ENCODE measurements around the gene HSP90AB1.
A peak's percentile ranks its signal among the peaks of the same experiment; 100 is the strongest.

Gene HSP90AB1

DNA sequence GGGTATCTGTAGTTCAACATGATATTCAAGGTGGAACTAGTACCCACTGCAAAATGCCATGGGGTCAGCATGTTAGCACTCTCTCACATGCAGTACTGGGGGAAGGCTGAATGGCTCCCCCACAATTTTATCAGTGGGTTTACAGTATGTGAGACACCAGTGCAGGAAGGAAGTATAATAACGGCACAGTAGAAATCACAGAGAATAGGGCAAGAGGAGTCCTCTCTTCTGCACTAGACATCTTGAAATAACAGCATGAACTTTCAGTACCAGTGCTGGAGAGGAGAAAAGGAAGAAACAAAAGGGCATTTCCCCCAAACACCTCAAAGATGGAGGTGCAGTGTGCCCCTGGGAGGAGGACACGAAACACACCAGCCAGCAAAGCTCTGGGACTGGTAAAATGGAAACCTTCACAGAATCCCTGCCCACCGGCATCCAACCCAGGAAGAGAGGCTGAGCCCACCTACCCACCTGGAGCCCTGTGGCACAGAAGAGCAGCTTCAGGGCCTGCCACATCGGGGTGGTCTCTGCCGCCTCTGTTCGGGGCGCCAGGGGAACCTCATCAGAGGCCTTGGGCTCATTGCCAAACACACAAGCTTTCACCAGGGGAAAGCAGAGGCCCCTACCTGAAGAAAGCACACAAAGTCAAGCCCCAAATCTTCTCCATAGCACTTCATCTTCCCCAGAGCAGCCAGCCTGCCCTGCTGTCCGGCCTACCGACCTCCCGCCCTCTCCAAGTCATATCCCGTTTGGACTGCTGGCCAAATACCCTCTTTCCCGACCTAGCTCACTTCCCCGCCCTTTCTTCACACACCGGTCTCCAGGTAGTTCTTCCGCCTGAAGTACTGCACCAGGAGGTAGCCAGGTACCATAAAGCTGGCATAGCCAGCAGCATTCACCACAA is 9.2 kb downstream of the HSP90AB1 start:
- DNase-seq, result peak; percentile 66

DNA sequence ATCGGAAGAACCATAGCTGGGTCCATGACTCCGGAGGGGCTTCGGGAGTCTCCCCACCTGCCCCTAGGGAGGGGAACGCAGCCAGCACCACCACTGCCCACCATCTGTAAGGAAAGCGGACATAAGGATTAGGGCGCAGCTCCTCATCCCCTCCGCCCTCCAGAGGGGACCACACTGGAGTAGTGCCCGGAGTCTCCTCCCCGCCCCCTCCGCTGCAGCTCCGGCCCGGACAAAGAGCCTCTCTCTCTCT is 9.8 kb downstream of the HSP90AB1 start:
- no peak for DNase-seq

DNA sequence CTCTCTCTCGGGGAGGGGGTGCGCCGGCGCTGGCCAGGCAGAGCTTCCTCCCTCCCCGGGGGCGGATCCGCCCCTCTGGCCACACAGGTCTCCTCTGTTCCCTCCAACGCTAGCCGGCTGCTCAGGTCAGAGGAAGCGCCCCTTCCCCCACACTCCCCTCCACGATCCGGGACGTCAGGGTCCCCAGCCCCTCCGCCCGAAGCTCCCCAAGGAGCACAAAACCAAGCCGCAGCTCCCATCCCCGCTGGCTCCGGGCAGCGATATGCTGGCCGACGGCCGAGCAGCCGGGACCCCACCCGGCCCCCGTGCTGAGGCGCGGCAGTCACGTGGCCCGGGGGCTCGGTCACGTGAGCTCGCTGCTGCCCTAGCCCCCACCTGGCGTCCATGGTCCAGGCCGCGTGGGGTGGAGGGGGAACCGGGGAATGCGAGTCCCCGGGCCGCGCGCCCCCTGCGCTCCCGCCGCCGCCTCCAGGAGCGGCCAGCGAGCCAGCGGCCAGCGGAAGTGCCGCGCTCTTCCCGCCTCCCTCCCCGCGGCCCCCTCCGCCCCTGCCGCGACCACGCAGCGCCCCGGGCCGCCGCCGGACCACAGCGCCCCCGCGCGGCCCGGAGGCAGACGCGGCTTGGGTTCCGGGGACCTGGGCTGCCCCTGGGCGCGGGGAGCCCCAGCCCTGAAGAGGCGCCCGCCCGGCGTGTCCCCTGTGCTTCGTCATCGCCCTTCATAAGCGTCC is 10.3 kb downstream of the HSP90AB1 start, which contains the start of gene SLC35B2:
SLC35B2 (minus strand) TSS at position 504 of the 728 bp plus-strand sequence; CDS start at position 386, 118 bp downstream.
- peak; percentile 77 for DNase-seq

DNA sequence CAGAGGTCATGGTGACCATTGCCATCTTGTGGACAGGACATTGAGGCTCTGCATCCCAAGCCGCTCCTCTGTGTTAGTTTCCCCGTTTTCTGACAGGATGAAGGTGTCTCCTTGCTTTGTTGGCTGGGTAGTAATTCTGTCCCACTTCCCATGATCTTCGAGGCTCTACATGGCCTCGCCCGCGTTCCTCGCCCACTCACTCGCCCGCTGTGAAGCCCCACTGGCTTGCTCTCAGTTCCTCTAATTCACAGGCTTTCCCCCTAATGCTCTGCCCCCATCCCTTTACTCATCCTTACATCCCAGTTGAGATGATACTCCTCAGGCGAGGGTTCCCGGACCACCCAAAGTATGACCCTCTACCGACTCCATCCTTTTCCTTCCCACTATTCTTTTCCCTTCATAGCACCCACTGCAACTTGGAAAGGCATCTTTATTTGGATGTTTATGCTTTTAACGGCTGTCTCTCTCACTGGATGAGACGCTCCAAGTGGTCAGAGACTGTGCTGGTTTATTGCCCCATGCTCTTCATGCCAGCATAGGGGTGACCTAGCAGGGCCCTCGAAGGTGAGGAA is 10.9 kb downstream of the HSP90AB1 start:
- DNase-seq, result no peak

DNA sequence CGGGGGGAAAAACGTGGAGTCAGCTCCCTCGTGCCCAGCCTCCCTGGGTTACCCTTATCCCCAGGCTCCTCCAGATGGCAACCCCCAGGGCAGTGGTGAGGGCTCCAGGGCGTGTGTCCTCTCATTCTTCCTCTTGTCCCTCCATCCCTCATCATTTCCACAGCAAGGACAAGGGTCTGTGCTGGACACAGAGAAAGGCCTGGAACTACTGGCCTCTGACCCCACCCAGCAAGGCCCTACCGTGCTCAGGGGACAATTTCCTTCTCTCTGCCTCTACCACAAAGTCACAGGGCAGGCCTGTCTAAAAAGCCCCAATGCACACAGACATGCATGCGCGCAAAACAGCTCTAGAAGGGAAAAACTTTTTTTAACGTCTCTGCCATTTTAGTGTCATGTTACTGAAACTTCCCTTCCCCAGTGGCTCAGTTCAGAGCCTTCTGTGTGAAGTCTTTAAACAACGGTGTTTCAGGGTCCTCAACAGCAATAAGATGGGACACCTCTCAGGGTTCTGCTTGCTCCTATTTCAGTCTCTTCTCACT is 11.5 kb downstream of the HSP90AB1 start:
- DNase-seq, result no peak

DNA sequence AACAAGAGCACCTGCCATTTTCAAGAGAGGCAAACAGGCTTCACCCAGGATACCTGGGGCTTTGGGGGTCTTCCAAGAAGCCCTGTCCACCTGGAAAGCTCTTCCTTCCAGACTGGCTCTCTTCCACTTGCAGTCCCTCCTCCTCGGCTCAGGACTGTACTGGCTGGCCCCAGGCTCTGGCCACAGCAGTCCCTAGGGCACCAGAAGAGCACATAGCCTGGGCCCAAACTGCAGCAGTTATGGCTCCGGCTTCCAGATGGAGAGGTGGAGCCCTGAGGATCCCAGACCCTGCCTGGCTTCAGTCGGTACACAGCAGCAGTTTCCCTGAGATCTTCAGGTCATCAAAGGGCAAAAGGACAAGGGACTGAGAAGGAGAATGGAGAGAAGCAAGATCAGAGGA is 12.0 kb downstream of the HSP90AB1 start:
- DNase-seq, result no peak

DNA sequence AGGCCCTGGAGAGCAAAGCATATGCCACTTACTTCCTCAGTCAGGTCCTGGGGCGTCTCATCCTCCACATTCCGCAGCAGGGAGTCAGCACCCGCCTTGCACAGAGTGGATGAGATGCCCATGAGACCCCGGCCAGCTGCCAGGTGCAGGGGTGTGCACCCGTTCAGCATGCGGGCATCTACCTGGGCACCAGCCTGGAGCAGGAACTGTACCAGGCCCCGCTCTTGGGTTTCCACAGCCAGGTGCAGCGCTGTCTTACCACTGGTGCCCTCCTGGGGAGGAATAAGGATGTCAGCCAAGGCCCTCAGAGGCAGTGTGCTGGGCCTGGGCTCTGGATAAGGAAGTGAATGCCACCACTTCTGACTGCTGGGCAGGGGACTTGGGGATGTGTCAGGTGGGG is 13.1 kb downstream of the HSP90AB1 start:
- DNase-seq, result no peak

DNA sequence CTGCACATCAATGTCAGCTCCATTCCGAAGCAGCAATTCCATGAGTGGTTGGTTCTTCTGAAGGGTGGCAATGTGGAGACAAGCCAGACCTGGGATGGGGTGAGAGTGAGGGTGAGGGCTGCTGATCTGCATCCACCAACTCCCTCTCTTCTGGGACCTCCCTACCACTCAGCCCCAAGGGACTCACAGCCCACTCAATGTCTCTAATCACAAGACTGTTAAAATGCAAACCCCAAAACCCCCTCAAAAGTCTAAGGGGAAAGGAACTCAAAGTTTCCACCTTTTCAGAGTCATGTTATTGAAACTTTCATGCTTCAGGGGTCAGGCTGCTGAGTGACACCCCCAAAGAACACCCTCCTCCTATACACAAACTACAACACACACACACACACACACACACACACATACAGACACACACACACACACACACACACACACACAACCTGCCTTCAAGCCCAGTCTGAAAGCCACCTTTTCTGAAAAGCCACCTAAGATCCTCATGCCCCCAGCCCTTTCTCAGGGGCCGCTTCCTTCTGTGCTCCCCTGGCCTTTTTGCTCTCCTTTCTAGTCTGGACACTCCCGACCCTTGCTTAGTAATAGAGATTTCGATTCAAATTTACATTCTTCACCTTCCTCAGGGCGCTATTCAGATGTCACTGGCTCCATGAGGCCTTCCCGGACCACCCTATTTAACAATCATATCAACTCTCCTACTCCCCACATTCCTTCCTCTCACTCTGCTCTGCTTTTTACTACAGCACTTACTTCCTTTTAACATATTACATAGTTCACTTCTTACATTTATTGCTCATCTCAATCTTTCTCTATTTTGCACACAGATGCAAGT is 13.8 kb downstream of the HSP90AB1 start:
- DNase-seq, result no peak

DNA sequence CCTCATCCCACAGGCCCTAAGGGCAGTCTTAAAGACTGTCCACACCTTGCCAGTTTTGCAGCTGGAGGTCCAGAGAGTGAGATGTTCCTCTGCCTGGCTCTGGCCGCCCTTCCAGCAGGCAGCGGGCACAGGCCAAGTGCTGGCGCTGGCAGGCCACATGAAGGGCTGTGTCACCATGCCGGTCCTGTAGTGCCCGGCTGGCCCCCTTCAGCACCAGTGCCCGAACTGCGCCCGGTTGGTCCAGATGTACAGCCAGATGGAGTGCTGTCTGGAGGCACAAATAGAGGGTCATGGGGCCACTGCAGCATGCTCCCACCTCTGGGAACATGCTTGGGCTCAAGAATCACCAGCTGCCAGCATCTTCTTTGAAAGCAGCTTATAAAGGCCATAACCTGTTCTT is 14.7 kb downstream of the HSP90AB1 start:
- no peak for DNase-seq

DNA sequence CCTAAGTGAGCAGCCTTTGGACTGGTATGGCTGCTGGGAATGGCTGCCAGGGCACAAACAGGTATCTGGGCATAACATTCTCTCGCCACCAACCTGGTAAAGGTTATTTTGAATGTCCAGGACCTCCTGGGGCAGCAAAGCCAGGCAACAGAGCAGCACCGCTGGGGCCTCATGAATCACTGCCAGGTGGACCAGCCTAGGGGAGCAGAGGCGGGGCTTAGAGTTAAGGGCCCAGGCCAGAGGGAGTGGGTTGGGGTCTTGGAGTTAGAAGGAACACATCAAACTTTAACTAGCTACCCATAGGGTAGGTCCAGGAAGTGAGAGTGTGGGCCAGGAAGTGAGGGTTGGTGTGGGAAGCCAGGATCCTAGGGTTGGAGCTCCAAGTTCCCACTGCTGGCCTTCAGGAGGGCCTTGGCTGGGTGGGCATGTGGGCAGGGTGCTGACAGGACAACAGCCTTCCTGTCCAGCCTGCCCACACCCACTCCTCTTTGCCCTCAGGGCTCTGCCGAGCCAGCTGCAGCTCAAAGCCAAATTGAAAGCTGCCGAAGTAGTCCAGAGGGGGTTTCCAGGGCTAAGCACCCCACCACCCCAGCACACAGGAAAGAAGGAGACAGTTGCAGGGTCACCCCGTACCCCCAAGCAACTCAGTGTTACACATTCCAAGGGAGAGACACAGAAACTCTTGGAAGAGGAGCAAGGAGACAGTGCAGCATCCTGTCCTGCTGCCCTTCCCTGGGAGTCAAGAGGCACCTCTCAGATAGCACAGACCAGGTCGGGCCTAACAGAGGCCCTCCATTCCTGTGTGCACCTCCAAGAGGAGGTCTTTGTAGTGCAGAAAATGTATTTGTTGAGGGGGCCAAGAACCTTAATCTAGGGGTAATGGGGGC is 15.8 kb downstream of the HSP90AB1 start:
- no peak for DNase-seq

DNA sequence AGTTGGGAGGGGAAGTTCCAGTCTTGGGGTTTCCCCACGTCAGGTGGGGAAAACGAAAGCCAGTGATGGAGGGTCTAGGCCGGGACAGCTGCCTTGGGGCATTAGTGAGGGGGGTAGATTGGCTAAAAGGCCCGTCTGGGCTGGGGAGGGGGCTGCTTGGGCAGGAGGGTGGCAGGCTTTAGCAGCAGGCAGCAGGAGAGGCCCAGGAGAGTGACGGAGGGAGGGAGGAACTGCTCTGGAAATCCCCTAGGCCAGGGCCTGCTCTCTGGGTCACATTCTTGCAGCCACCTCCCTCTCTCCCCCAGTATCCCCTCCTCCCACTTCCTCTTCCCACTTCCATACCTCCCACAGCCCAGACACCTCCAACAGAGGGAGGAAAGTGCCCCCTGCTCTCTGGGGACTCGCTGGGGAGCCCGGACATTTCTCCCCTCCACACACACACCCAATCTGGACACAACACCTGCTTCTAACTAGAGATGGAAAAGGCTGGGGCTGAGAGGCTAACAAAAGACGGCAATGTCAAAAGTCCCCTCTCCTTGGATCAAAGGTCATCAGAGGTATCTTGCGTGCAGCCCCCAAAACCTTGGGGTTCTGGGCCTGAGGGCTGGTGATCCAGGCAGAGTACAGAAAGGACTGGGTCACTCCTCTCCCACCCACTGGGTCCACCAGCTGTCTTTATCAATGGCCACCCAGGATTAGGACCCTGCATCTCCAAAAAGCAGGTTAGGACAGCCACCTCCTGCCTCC is 16.6 kb downstream of the HSP90AB1 start:
- no peak for DNase-seq

DNA sequence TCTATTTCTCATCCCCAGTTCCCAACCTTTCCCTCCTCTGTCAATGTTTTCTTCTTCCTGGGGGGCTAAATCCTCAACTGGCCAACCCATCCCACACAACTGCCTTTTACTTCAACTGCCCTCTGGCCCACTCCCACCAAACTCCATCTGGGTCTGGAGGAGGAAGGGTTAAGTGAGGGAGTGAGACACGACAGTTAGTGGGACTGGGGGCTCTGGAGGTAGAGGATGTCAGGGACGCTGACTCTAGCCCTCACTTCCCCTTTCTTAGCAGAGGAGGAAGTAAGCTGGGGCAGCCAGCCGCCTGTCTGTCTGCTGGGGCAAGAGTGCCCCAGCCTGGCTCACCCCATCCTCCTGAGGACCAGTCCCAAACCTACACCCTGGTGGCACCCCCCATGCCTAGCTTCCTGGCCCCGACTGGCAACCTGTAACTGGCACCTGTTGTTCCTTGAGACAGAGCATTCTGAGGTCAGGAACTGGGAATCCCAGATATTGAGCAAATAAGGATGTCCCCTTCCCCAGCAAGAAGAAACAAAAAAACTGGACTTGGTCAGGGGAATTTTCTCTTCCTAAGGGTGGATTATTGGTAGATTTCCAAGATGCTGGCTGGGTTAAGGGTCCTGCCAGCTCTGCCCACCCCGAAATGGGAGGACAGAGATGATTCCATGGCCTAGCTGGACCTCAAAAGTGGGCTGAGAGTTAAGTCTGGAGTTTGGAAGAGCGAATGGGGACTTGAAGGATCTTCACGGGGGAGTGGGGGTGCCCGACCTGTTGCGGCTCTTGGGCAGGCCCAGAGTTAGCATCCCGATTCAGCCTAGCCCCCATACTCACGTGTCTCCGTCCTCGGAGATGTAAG is 17.5 kb downstream of the HSP90AB1 start:
- no peak for DNase-seq

DNA sequence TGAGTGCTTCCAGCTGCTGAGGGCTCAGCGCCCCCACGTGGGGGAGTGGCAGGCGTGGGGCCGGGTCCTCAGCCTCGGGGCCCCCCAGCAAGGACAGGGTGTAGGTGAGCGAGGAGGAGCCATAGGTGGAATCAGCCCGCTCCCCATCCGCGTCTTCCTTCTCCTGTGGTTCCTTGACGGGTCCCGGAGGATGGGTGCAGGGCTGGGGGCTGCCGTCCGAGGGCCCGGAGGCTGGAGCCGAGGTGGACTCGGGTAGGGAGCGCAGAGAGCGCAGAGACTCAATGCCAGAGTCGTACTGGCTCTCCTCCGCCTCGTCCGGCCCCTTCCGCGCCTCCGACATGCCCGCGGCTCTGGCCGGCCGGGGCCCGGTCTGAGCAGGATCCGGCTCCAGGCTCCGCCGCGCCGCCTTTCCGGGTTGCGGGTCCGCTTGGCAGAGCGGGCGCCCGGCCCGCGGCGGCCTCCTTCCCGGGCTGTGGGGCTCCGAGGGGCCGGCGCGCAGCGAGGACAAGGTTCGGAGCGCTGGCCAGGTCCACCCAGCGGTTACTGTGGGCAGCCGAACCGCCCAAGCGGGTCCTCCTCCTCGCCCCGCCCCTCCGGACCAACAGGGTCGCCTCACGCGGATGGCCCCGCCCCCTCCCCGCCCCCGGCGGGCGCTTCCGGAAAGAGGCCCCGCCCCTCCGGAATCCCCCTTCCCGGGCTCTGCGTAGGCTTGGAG is 18.3 kb downstream of the HSP90AB1 start, which contains the start of gene NFKBIE:
NFKBIE (minus strand) TSS at position 545 of the 715 bp plus-strand sequence; CDS start at position 340, 205 bp downstream.
- DNase-seq, result peak; percentile 82

DNA sequence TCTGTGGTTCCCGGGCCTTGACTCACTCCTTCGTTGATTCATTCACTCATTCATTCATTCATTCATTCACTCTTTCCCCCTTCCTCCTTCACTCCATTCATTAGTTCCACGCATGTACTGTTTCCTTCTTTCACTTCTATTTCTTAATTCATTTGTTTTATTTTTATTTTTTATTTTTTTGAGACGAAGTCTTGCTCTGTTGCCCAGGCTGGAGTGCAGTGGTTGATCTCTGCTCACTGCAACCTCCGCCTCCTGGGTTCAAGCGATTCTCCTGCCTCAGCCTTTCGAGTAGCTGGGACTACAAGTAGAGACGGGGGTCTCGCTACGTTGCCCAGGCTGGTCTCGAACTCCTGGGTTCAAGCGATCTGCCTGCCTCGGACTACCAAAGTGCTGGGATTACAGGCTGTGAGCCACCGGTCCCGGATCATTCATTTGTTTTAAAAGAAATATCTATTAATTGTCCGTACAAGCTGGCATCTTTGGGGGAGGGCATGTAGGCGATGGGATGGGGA is 18.9 kb downstream of the HSP90AB1 start:
- no peak for DNase-seq

DNA sequence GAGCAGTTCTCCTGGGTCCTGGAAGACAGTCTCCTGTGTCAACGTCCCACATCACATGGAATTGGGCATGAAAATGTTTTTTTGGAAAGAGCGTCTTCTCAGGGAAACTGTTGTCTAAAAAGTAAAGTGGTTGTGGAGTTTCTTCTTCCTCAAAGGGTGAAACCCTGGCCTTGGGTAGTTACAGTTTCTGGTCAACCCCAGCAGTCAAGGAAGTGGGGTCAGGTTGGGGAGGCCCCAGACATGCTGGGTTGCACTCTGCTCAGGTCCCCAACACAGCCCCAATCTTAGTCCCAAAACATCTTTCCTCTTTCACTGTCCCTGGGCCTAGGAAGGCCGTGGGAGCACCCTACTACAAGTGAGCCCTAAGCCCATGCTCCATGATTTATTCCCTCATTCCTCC is 19.4 kb downstream of the HSP90AB1 start:
- no peak for DNase-seq

DNA sequence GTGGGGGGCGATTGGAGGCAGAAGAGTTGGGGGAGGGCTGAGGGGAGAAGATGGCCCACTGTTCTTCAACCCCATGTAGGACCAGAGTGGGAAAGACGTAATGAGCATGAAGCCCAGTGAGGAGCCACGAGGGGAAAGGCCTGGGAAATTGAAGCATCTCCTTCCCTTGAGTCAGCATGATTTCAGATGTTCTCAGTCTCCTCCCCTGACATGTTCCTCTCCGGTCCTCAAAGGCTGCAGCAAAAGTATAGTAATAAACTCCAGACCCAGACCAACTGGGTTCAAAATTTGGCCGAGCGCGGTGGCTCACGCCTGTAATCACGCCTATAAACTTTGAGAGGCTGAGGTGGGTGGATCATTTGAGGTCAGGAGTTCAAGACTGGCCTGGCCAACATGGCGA is 20.4 kb downstream of the HSP90AB1 start:
- no peak for DNase-seq

DNA sequence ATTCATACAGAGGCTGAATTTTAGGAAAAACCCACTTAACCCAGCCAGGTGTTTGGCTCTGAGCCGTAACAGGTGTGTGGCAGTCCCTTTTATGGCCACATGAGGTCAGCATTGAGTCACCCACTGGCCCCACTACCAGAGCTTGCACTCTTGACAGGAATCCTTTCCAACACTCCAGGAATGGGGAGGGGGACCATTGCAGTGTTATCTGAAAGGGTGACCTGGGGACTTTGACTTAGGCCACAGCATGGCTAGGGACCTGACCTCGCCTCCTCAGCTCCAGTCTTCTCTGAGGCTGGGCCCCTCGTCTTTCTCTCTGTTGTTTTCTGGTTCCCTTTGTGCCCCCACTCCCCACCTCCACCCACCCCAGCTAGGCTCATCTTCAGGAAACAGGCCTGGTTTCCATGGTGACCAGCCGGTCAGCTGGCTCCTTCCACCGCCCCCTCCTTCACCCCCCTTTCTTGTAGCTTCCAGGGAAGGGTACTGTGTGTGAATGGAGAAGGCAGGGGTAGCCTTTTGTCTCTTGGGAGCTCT is 21.3 kb downstream of the HSP90AB1 start:
- DNase-seq, result peak; percentile 87

DNA sequence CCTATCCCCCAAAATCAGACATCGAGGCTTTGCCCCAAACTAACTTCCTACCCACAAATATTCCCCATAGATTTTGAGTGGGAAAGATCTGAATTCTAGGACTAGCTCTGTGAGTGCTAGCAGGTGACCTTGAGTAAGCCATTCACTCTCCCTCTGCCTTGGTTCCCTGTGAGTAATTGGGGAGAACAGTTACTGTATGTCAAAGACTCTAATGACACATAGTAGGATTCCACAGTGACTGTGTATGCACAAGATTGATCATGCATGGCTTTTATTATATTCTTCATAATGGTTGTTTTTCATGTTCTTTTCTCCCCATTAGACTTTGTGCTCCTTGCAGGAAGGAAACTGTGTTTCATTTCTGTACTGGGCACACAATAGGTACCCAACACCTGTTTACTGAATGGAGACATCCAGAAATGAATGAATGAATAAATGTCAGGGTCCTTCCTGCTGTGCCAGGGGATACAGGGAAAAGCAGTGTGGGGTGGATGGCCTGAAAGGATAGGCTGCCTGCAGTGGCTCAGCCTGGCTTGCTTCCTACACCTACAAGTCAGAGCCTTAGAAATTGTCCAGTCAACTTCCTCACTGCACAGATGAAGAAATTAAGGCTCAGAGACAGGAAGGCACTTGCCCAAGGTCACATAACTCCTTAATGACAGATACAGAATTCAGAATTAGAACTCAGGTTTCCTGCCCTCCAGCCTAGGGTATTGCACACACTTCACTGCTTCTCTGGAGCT is 22.4 kb downstream of the HSP90AB1 start:
- no peak for DNase-seq
